ENCODE measurements around the gene BAIAP2.
A peak's percentile ranks its signal among the peaks of the same experiment; 100 is the strongest.

GRCh38 chr17:81101614-81102306 lies 66.8 kb downstream of the BAIAP2 start:
- TF ChIP-seq, protein P1, sequence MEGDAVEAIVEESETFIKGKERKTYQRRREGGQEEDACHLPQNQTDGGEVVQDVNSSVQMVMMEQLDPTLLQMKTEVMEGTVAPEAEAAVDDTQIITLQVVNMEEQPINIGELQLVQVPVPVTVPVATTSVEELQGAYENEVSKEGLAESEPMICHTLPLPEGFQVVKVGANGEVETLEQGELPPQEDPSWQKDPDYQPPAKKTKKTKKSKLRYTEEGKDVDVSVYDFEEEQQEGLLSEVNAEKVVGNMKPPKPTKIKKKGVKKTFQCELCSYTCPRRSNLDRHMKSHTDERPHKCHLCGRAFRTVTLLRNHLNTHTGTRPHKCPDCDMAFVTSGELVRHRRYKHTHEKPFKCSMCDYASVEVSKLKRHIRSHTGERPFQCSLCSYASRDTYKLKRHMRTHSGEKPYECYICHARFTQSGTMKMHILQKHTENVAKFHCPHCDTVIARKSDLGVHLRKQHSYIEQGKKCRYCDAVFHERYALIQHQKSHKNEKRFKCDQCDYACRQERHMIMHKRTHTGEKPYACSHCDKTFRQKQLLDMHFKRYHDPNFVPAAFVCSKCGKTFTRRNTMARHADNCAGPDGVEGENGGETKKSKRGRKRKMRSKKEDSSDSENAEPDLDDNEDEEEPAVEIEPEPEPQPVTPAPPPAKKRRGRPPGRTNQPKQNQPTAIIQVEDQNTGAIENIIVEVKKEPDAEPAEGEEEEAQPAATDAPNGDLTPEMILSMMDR (IDR thresholded peaks at IDR 0.05; ENCODE audit: insufficient read depth, low read length, poor library complexity, severe bottlenecking): peak; percentile 99
- no peak for TF ChIP-seq EZH2phosphoT487 (conservative IDR thresholded peaks at IDR 0.05; ENCODE audit: low read length)

Data from SU-DHL-6 (cell line).